Astrocyte of the spinal cord (primary cell): ENCODE measurements around the gene USP33.

Experiments
- DNase-seq: peaks from one replicate; pipeline ENCODE4 v3.0.0; 2011; ENCODE audit warnings: low read depth, low spot score
- H3K4me3 ChIP-seq: 2 replicates; pipeline ENCODE4 v1.5.1; 2011; ENCODE audit warnings: low read depth, mild to moderate bottlenecking, low read length, moderate library complexity
- CTCF ChIP-seq: IDR thresholded peaks from 2 replicates; pipeline ENCODE4 v1.5.1; 2012; ENCODE audit warnings: low read depth, mild to moderate bottlenecking, low read length, inconsistent platforms
- in situ Hi-C: cut with HindIII; loops from 2 replicates; pipeline ENCODE4 v1.10.0; 2017; ENCODE audit warnings: low sequenced_read_pairs

The USP33 gene

DNA sequence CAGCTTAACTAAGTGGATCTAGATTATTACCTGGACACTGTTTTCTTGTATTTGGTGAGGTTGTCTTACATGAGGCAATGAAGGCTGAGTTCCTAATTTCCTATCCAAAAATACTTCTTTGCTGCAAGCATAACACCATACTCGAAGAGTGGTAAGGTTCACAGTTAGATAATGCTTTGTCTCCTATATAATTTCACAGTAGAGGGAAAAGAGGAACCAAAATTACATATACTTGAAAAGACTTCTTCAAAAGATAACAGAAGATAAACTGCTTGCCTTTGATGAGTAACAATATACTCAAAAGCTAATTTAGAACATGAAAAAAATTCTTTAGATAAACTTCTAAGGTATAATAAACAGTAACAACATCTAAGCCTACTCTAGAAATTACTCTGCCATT lies 20.4 kb downstream of the USP33 start:
- H3K4me3 ChIP-seq, result no peak overlapping the region
- in situ Hi-C loops, result no loop called here
- no peak for TF ChIP-seq CTCF
- no peak for DNase-seq

GRCh38 chr1:77732090-77732489 lies 27.6 kb downstream of the USP33 start:
- no peak overlapping the region for H3K4me3 ChIP-seq
- in situ Hi-C loops, result no loop called here
- no peak for TF ChIP-seq CTCF
- no peak for DNase-seq

- in situ Hi-C loops, result no loop called here
- H3K4me3 ChIP-seq, result no peak overlapping the region
- DNase-seq, result no peak
- TF ChIP-seq CTCF, result no peak
Measured at GRCh38 chr1:77725706-77726105, 33.9 kb downstream of the USP33 start.

- no peak for TF ChIP-seq CTCF
- no peak overlapping the region for H3K4me3 ChIP-seq
- in situ Hi-C loops, result no loop called here
- no peak for DNase-seq
Measured at GRCh38 chr1:77718181-77718580, 41.5 kb downstream of the USP33 start.

DNA sequence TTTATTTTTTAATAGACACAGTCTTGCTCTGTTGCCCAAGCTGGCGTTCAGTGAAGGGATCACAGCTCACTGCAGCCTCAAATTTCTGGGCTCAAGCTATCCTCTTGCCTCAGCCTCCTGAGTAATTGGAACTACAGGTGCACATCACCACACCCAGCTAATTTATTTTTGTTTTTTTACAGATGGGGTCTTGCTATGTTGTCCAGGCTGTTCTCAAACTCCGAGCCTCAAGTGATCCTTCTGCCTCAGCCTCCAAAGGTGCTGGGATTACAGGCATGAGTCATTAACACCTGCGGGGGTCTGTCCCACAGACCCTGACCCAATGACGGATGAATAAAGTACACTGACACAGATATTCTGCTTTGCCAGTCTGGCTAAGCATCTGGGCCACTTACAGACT lies 43.6 kb downstream of the USP33 start:
- TF ChIP-seq CTCF, result no peak
- in situ Hi-C loops, result no loop called here
- no peak for DNase-seq
- no peak overlapping the region for H3K4me3 ChIP-seq

GRCh38 chr1:77709727-77710126 lies 49.9 kb downstream of the USP33 start:
- in situ Hi-C loops, result no loop called here
- no peak for TF ChIP-seq CTCF
- H3K4me3 ChIP-seq, result no peak overlapping the region
- no peak for DNase-seq

DNA sequence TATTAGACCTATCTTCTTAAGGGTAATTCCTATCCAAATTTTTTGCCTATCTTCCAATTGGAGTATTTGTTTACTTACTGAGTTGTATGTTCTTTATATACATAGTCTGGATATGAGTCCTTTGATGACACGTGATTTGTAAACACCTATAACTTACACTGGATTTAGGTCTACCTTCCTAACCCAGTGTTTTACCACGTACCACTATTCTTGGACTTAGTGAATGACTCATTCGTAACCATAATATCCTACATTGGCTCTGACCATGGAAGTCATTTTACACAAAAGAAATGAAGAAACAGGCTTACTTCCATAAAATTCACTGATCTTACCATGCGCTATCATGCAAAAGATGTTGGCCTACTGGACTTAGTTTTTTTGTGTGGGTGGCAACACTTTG lies 53.3 kb downstream of the USP33 start:
- DNase-seq, result peak; percentile 14
- TF ChIP-seq CTCF, result no peak
- H3K4me3 ChIP-seq, result no peak overlapping the region
- in situ Hi-C loops, result no loop called here
